ENCODE results near the gene CMBL. TPM values are rescaled to one million over a fixed set of nuclear protein-coding genes. Genes with fewer than 3 reads are reported as not detected.
"Not testable (repeated sequence)": the region's sequence is repeated elsewhere in the genome, so short reads cannot be mapped to it uniquely, and the experiment has no call there.

CMBL gene
- total and polyA plus RNA-seq, 7 donors = 8.1 to 261 (median 21.3) TPM

- no peak overlapping the region for H3K4me3 ChIP-seq
- WGBS, 2 donors = 82 to 84% methylated on average over 6 of the region's 6 CpGs
- peaks cover 0 to 31% (median 0%) of the 10 kb centered on the region in 4 donors for H3K36me3 ChIP-seq
- H3K27me3 ChIP-seq = no peaks in the 10 kb centered on the region
- H3K27ac ChIP-seq = no peak overlapping the region
- TF ChIP-seq EP300 (IDR thresholded peaks at IDR 0.05) (no peak), POLR2AphosphoS5 (IDR thresholded peaks at IDR 0.05) (no peak), CTCF (IDR thresholded peaks at IDR 0.05) (no peak), POLR2A (IDR thresholded peaks at IDR 0.05) (no peak)
- no peaks in the 10 kb centered on the region for H3K9me3 ChIP-seq
- H3K4me1 ChIP-seq = peaks cover 0 to 7% (median 0%) of the 10 kb centered on the region in 4 donors
- DNase-seq = peak; percentile 76
- intact Hi-C loops (cut with DNase I) = loop anchor here (10.0 kb wide), 1 partner anchor 48 kb away; no protein-coding TSS in a partner anchor
These were observed 21.4 kb downstream of the CMBL start for GRCh38 chr5:10286162-10286861.

- not testable (repeated sequence) for H3K4me3 ChIP-seq, H3K4me1 ChIP-seq, H3K9me3 ChIP-seq, H3K27ac ChIP-seq, H3K27me3 ChIP-seq, DNase-seq
- 51 to 81% methylated on average over 8 of the region's 8 CpGs for WGBS, 2 donors
- intact Hi-C loops (cut with DNase I) = loop anchor here (10.0 kb wide), 1 partner anchor 49 kb away; no protein-coding TSS in a partner anchor
- H3K36me3 ChIP-seq = peaks cover 0 to 34% (median 0%) of the 10 kb centered on the region in 4 donors
These were observed 22.3 kb downstream of the CMBL start for GRCh38 chr5:10285362-10285761.

GRCh38 chr5:10283927-10284635, 23.6 kb downstream of the CMBL start:
- intact Hi-C loops (cut with DNase I) = loop anchor here (1.0 to 10.0 kb wide), 3 partner anchors 51 to 343 kb away; no protein-coding TSS in a partner anchor
- no peak overlapping the region for H3K27ac ChIP-seq
- no peaks in the 10 kb centered on the region for H3K9me3 ChIP-seq
- peak; percentile 89 for DNase-seq
- TF ChIP-seq CTCF (IDR thresholded peaks at IDR 0.05) (peak; percentile 85 to 90 (median 86)), POLR2A (IDR thresholded peaks at IDR 0.05) (no peak), EP300 (IDR thresholded peaks at IDR 0.05) (no peak), POLR2AphosphoS5 (IDR thresholded peaks at IDR 0.05) (peak in 3 of 4 donors; percentile 10 to 39 (median 13))
- WGBS, 2 donors = 11 to 20% methylated on average over 17 of the region's 17 CpGs
- peaks cover 0 to 28% (median 0%) of the 10 kb centered on the region in 4 donors for H3K36me3 ChIP-seq
- peaks cover 0 to under 1% (median 0%) of the 10 kb centered on the region in 4 donors for H3K4me1 ChIP-seq
- no peaks in the 10 kb centered on the region for H3K27me3 ChIP-seq
- no peak overlapping the region for H3K4me3 ChIP-seq

GRCh38 chr5:10279925-10280720, 27.6 kb downstream of the CMBL start:
- H3K4me1 ChIP-seq = no peaks in the 10 kb centered on the region
- no peaks in the 10 kb centered on the region for H3K9me3 ChIP-seq
- H3K27ac ChIP-seq = no peak overlapping the region
- H3K27me3 ChIP-seq = no peaks in the 10 kb centered on the region
- WGBS, 2 donors = 86 to 95% methylated on average over 7 of the region's 7 CpGs
- no peak for DNase-seq
- intact Hi-C loops (cut with DNase I) = loop anchor here (5.0 to 10.0 kb wide), 2 partner anchors 55 to 92 kb away; no protein-coding TSS in a partner anchor
- TF ChIP-seq CTCF (IDR thresholded peaks at IDR 0.05) (no peak), EP300 (IDR thresholded peaks at IDR 0.05) (no peak), POLR2A (IDR thresholded peaks at IDR 0.05) (no peak), POLR2AphosphoS5 (IDR thresholded peaks at IDR 0.05) (no peak)
- peaks cover 0 to 7% (median 0%) of the 10 kb centered on the region in 4 donors for H3K36me3 ChIP-seq
- H3K4me3 ChIP-seq = no peak overlapping the region
